Measurements from ENCODE around the gene S100A16. TPM values are rescaled to one million over a fixed set of nuclear protein-coding genes. Genes with fewer than 3 reads are reported as not detected.
"Not testable (repeated sequence)": the region's sequence is repeated elsewhere in the genome, so short reads cannot be mapped to it uniquely, and the experiment has no call there.

S100A16 gene
- total RNA-seq, 1 experiment from 2014 or later, result 401 TPM

DNA sequence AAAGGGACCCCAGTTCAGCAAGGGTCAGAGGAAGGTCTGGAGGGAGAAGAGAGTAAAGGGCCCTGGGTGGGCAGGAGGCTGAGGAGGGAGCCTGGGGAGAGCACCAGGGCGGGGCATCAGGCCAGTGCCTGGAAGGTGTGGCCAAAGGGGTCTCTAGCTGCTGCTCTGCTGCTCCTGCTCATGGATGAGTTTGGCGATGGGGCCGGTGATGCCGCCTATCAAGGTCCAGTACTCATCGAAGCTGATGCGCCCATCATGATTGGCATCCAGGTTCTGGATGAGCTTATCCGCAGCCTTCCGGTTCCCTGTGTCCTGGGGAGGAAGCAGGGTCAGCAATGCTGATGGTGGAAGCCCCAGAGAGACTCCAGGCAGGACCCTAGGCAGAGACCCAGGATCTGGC lies 5.6 kb downstream of the S100A16 start:
- in situ Hi-C loops (cut with HindIII; ENCODE audit: low pct_unique_long_range_greater_than_20kb, low sequenced_read_pairs), result no loop called here
- DNase-seq (ENCODE audit: low read depth), result no peak

- in situ Hi-C loops (cut with HindIII; ENCODE audit: low pct_unique_long_range_greater_than_20kb, low sequenced_read_pairs), result no loop called here
- no peak for DNase-seq (ENCODE audit: low read depth)
These were observed 6.7 kb downstream of the S100A16 start for GRCh38 chr1:153606194-153606593.

- in situ Hi-C loops (cut with HindIII; ENCODE audit: low pct_unique_long_range_greater_than_20kb, low sequenced_read_pairs), result no loop called here
- DNase-seq (ENCODE audit: low read depth), result no peak
These were observed 10.2 kb downstream of the S100A16 start for GRCh38 chr1:153602749-153603148.

DNA sequence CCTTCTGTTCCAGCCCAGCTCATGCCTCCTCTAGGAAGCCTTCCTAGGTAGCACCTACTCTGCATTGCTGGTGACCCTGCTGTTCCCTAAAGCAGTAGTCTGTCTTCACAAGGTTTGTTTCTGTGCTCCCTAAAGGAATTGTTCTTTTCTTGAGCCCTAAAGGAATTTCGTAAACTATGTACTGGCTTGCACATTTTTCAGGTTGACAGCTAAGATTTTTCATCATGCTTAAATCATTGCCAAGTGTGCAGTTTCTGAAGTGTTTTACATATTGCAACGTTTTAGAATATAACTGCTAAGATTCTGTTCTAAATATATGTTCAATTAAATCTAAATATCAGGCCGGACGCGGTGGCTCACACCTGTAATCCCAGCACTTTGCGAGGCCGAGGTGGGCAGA lies 13.1 kb downstream of the S100A16 start:
- in situ Hi-C loops (cut with HindIII; ENCODE audit: low pct_unique_long_range_greater_than_20kb, low sequenced_read_pairs), result no loop called here
- no peak for DNase-seq (ENCODE audit: low read depth)

GRCh38 chr1:153598309-153599172 lies 14.4 kb downstream of the S100A16 start:
- DNase-seq (ENCODE audit: low read depth), result no peak
- in situ Hi-C loops (cut with HindIII; ENCODE audit: low pct_unique_long_range_greater_than_20kb, low sequenced_read_pairs), result no loop called here

- DNase-seq (ENCODE audit: low read depth), result no peak
- in situ Hi-C loops (cut with HindIII; ENCODE audit: low pct_unique_long_range_greater_than_20kb, low sequenced_read_pairs), result no loop called here
These were observed 15.7 kb downstream of the S100A16 start for GRCh38 chr1:153597206-153597605.

GRCh38 chr1:153592748-153593147 lies 20.2 kb downstream of the S100A16 start:
- in situ Hi-C loops (cut with HindIII; ENCODE audit: low pct_unique_long_range_greater_than_20kb, low sequenced_read_pairs), result no loop called here
- no peak for DNase-seq (ENCODE audit: low read depth)

GRCh38 chr1:153588482-153588881 lies 24.5 kb downstream of the S100A16 start:
- in situ Hi-C loops (cut with HindIII; ENCODE audit: low pct_unique_long_range_greater_than_20kb, low sequenced_read_pairs), result no loop called here
- DNase-seq (ENCODE audit: low read depth), result no peak

DNA sequence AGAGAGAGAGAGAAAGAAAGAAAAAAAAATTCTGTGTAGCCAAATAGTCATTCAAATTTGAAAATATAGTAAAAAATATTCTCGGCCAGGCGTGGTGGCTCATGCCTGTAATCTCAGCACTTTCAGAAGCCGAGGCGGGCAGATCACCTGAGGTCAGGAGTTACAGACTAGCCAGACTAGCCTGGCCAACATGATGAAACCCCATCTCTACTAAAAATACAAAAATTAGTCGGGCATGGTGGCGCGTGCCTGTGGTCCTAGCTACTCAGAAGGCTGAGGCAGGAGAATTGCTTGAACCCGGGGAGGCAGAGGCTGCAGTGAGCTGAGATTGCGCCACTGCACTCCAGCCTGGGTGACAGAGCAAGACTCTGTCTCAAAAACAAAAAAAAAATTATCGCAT lies 24.9 kb downstream of the S100A16 start:
- in situ Hi-C loops (cut with HindIII; ENCODE audit: low pct_unique_long_range_greater_than_20kb, low sequenced_read_pairs); DNase-seq (ENCODE audit: low read depth): not testable (repeated sequence)

DNA sequence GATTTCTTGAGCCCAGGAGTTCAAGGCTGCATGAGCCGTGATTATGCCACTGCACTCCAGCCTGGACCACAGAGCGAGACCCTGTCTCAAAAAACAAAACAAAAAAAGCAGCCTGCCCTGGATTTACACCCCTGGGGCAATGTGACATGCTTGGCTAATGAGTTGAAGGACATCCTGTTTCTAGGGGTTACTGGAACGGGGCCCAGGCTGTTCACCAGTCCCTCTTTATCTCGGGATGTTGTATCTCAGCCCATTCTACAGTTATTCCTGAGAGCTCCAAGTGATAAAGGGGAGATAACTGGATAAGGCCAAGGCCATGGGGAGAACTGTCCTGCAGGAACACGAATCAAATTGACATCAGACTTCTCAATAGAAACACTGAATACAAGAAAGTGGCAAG lies 25.6 kb downstream of the S100A16 start:
- in situ Hi-C loops (cut with HindIII; ENCODE audit: low pct_unique_long_range_greater_than_20kb, low sequenced_read_pairs), result no loop called here
- no peak for DNase-seq (ENCODE audit: low read depth)

GRCh38 chr1:153586347-153586746 lies 26.6 kb downstream of the S100A16 start:
- no peak for DNase-seq (ENCODE audit: low read depth)
- in situ Hi-C loops (cut with HindIII; ENCODE audit: low pct_unique_long_range_greater_than_20kb, low sequenced_read_pairs), result no loop called here

DNA sequence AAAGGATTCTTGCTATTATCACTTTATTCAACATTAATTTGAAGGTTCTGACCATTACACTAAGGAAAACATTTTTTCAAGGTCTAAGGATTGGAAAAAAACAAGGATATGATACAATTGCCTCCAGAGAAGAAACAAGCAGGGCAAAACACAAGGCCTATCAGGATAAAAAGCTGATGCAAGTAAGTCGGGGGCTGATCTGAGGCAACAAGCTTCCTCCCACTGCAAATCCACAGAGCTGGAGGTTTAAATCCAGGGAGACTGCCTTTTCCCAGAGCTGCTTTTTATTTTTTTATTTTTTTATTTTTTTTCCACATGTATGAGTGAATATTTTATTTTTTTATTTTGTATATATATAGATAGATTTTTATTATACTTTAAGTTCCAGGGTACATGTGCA lies 27.9 kb downstream of the S100A16 start:
- no peak for DNase-seq (ENCODE audit: low read depth)
- in situ Hi-C loops (cut with HindIII; ENCODE audit: low pct_unique_long_range_greater_than_20kb, low sequenced_read_pairs), result no loop called here

- DNase-seq (ENCODE audit: low read depth), result no peak
- in situ Hi-C loops (cut with HindIII; ENCODE audit: low pct_unique_long_range_greater_than_20kb, low sequenced_read_pairs), result no loop called here
These were observed 29.0 kb downstream of the S100A16 start for GRCh38 chr1:153583976-153584375.

- DNase-seq (ENCODE audit: low read depth); in situ Hi-C loops (cut with HindIII; ENCODE audit: low pct_unique_long_range_greater_than_20kb, low sequenced_read_pairs): not testable (repeated sequence)
These were observed 29.4 kb downstream of the S100A16 start for GRCh38 chr1:153583514-153583913.

DNA sequence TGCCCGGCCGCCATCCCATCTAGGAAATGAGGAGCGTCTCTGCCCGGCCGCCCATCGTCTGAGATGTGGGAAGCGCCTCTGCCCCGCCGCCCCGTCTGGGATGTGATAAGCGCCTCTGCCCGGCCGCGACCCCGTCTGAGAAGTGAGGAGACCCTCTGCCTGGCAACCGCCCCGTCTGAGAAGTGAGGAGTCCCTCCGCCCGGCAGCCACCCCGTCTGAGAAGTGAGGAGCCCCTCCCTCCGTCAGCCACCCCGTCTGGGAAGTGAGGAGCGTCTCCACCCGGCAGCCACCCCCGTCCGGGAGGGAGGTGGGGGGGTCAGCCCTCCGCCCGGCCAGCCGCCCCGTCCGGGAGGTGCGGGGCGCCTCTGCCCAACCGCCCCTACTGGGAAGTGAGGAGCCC lies 30.1 kb downstream of the S100A16 start:
- DNase-seq (ENCODE audit: low read depth); in situ Hi-C loops (cut with HindIII; ENCODE audit: low pct_unique_long_range_greater_than_20kb, low sequenced_read_pairs): not testable (repeated sequence)

GRCh38 chr1:153578936-153579335 lies 34.0 kb downstream of the S100A16 start:
- in situ Hi-C loops (cut with HindIII; ENCODE audit: low pct_unique_long_range_greater_than_20kb, low sequenced_read_pairs), result no loop called here
- DNase-seq (ENCODE audit: low read depth), result no peak

DNA sequence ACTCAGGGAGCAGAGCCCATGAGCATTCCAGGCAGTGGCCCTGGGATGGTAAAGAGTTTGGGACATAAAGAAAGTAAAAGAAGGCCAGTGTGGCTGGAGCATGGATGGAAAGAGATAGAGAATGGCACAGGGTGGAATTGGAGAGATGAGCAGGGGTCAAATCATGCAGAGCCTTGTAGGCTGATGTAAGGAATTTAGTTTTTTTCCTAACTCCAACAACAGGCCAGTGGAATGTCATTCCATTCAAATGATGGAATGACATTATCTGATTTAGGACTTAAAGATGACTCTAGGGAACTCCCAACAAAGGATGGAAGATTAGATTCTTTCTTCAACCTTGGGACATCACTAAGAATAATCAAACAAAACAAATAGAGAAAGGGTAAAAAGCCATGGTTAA lies 34.4 kb downstream of the S100A16 start:
- peak; percentile 32 for DNase-seq (ENCODE audit: low read depth)
- in situ Hi-C loops (cut with HindIII; ENCODE audit: low pct_unique_long_range_greater_than_20kb, low sequenced_read_pairs), result no loop called here

- in situ Hi-C loops (cut with HindIII; ENCODE audit: low pct_unique_long_range_greater_than_20kb, low sequenced_read_pairs), result no loop called here
These were observed 35.3 kb downstream of the S100A16 start for GRCh38 chr1:153577624-153578051.

DNA sequence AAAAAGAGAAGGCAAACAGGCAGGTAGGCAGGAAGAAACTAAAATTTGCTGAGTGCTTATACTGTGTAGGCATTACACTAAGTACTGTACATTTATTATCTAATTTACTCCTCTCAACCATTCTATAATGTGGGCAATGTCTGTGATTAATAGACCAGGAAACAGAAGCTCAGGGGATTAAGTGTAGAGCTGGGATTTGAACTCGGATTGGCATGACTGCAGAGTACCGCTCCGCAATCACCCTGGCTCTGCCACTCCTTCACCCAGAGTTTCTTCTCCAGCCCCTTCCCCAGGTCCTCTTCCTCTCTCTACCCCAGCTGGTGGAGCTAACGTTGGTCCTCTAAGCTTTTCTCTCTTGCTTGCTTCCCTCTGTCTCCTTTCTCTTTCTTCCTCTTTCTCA lies 35.8 kb downstream of the S100A16 start:
- no peak for DNase-seq (ENCODE audit: low read depth)
- in situ Hi-C loops (cut with HindIII; ENCODE audit: low pct_unique_long_range_greater_than_20kb, low sequenced_read_pairs), result no loop called here

More at GRCh38 chr1:153577624-153578051, 35.3 kb downstream of the S100A16 start:
- no peak for DNase-seq (ENCODE audit: low read depth)

DNA sequence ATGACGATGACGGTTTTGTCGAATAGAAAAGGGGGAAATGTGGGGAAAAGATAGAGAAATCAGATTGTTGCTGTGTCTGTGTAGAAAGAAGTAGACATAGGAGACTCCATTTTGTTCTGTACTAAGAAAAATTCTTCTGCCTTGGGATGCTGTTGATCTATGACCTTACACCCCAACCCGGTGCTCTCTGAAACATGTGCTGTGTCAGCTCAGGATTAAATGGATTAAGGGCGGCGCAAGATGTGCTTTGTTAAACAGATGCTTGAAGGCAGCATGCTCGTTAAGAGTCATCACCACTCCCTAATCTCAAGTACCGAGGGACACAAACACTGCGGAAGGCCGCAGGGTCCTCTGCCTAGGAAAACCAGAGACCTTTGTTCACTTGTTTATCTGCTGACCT lies 37.4 kb downstream of the S100A16 start:
- in situ Hi-C loops (cut with HindIII; ENCODE audit: low pct_unique_long_range_greater_than_20kb, low sequenced_read_pairs); DNase-seq (ENCODE audit: low read depth): not testable (repeated sequence)

All from Caki2 (cell line).